Measurements from ENCODE around the gene PXDC1. TPM values are rescaled to one million over a fixed set of nuclear protein-coding genes. Genes with fewer than 3 reads are reported as not detected.

PXDC1 gene
- total RNA-seq, 3 donors from 2014 or later = 3.1 to 27.9 (median 9.2) TPM

- H3K4me3 ChIP-seq = no peak overlapping the region
- TF ChIP-seq CTCF (IDR thresholded peaks at IDR 0.05) = no peak
- DNase-seq = no peak
- H3K36me3 ChIP-seq (ENCODE audit: low read depth) = no peaks in the 10 kb centered on the region
- no peaks in the 10 kb centered on the region for H3K9me3 ChIP-seq
- H3K4me1 ChIP-seq (ENCODE audit: low read depth) = no peaks in the 10 kb centered on the region
- intact Hi-C loops (cut with DNase I, micrococcal nuclease) = no loop called here
- no peak for ATAC-seq
Measured at GRCh38 chr6:3785745-3786098, 34.2 kb upstream of the PXDC1 start.

- TF ChIP-seq CTCF (IDR thresholded peaks at IDR 0.05) = no peak
- Histone ChIP-seq H3K4me1 (ENCODE audit: low read depth) (no peaks in the 10 kb centered on the region), H3K36me3 (ENCODE audit: low read depth) (no peaks in the 10 kb centered on the region), H3K4me3 (no peak overlapping the region), H3K9me3 (no peaks in the 10 kb centered on the region)
- intact Hi-C loops (cut with DNase I, micrococcal nuclease) = no loop called here
- no peak for ATAC-seq
- DNase-seq = no peak
Measured at GRCh38 chr6:3784885-3785744, 33.6 kb upstream of the PXDC1 start.

- ATAC-seq (no peak), DNase-seq (no peak)
- intact Hi-C loops (cut with DNase I, micrococcal nuclease) = no loop called here
- Histone ChIP-seq H3K4me1 (ENCODE audit: low read depth) (no peaks in the 10 kb centered on the region), H3K9me3 (no peaks in the 10 kb centered on the region), H3K4me3 (no peak overlapping the region), H3K36me3 (ENCODE audit: low read depth) (no peaks in the 10 kb centered on the region)
- no peak for TF ChIP-seq CTCF (IDR thresholded peaks at IDR 0.05)
Measured at GRCh38 chr6:3784423-3784822, 32.9 kb upstream of the PXDC1 start.

GRCh38 chr6:3782876-3783832, 31.6 kb upstream of the PXDC1 start:
- H3K4me3 ChIP-seq = no peak overlapping the region
- no peak for TF ChIP-seq CTCF (IDR thresholded peaks at IDR 0.05)
- ATAC-seq = no peak
- no peaks in the 10 kb centered on the region for H3K36me3 ChIP-seq (ENCODE audit: low read depth)
- no peaks in the 10 kb centered on the region for H3K9me3 ChIP-seq
- DNase-seq = no peak
- no peaks in the 10 kb centered on the region for H3K4me1 ChIP-seq (ENCODE audit: low read depth)
- intact Hi-C loops (cut with DNase I, micrococcal nuclease) = no loop called here

- no peak for TF ChIP-seq CTCF (IDR thresholded peaks at IDR 0.05)
- no peak overlapping the region for H3K4me3 ChIP-seq
- intact Hi-C loops (cut with DNase I, micrococcal nuclease) = no loop called here
Measured at GRCh38 chr6:3781504-3781903, 30.0 kb upstream of the PXDC1 start.

More at GRCh38 chr6:3781504-3781903, 30.0 kb upstream of the PXDC1 start:
- no peak for DNase-seq
- ATAC-seq = no peak
- Histone ChIP-seq H3K9me3 (no peaks in the 10 kb centered on the region), H3K4me1 (ENCODE audit: low read depth) (no peaks in the 10 kb centered on the region), H3K36me3 (ENCODE audit: low read depth) (no peaks in the 10 kb centered on the region)

Measured in mucosa of descending colon (tissue), 3 donors.